ENCODE data around the gene FABP7. TPM values are rescaled to one million over a fixed set of nuclear protein-coding genes. Genes with fewer than 3 reads are reported as not detected.

Gene FABP7
- total and polyA plus RNA-seq, 2 of the 13 experiments (the other 11 are each of a cell fraction or from before 2014, with no cell fraction given), result not detected

- TF ChIP-seq, protein P1, sequence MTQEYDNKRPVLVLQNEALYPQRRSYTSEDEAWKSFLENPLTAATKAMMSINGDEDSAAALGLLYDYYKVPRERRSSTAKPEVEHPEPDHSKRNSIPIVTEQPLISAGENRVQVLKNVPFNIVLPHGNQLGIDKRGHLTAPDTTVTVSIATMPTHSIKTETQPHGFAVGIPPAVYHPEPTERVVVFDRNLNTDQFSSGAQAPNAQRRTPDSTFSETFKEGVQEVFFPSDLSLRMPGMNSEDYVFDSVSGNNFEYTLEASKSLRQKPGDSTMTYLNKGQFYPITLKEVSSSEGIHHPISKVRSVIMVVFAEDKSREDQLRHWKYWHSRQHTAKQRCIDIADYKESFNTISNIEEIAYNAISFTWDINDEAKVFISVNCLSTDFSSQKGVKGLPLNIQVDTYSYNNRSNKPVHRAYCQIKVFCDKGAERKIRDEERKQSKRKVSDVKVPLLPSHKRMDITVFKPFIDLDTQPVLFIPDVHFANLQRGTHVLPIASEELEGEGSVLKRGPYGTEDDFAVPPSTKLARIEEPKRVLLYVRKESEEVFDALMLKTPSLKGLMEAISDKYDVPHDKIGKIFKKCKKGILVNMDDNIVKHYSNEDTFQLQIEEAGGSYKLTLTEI (CRISPR knock-in tag; conservative IDR thresholded peaks at IDR 0.05), result no peak
- no peak for TF ChIP-seq ZNF850 (CRISPR knock-in tag; conservative IDR thresholded peaks at IDR 0.05)
- TF ChIP-seq FOSL1 (CRISPR knock-in tag; IDR thresholded peaks at IDR 0.05; ENCODE audit: borderline replicate concordance), result peak; percentile 14; the same call in 1 of the 2 replicates
- peak; percentile 55 to 72 for TF ChIP-seq POLR2A (IDR thresholded peaks at IDR 0.05; ENCODE audit: insufficient read depth in 1 of 2, low read depth in 2 of 2, low read length in 2 of 2)
- TF ChIP-seq, protein P2, sequence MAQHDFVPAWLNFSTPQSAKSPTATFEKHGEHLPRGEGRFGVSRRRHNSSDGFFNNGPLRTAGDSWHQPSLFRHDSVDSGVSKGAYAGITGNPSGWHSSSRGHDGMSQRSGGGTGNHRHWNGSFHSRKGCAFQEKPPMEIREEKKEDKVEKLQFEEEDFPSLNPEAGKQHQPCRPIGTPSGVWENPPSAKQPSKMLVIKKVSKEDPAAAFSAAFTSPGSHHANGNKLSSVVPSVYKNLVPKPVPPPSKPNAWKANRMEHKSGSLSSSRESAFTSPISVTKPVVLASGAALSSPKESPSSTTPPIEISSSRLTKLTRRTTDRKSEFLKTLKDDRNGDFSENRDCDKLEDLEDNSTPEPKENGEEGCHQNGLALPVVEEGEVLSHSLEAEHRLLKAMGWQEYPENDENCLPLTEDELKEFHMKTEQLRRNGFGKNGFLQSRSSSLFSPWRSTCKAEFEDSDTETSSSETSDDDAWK (CRISPR knock-in tag; IDR thresholded peaks at IDR 0.05), result no peak
- no peak for TF ChIP-seq CC2D1A (CRISPR knock-in tag; IDR thresholded peaks at IDR 0.05)
- peak; percentile 98 for TF ChIP-seq ZNF552 (CRISPR knock-in tag; IDR thresholded peaks at IDR 0.05; ENCODE audit: borderline replicate concordance)
- TF ChIP-seq, protein P3, sequence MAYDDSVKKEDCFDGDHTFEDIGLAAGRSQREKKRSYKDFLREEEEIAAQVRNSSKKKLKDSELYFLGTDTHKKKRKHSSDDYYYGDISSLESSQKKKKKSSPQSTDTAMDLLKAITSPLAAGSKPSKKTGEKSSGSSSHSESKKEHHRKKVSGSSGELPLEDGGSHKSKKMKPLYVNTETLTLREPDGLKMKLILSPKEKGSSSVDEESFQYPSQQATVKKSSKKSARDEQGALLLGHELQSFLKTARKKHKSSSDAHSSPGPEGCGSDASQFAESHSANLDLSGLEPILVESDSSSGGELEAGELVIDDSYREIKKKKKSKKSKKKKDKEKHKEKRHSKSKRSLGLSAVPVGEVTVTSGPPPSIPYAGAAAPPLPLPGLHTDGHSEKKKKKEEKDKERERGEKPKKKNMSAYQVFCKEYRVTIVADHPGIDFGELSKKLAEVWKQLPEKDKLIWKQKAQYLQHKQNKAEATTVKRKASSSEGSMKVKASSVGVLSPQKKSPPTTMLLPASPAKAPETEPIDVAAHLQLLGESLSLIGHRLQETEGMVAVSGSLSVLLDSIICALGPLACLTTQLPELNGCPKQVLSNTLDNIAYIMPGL (CRISPR knock-in tag; IDR thresholded peaks at IDR 0.05; ENCODE audit: borderline replicate concordance in 1 of 2, low read depth in 1 of 2), result peak; percentile 98 to 99
- peak; percentile 99 for TF ChIP-seq HNRNPL (IDR thresholded peaks at IDR 0.05; ENCODE audit: low read depth, low read length)
- TF ChIP-seq NFKB2 (CRISPR knock-in tag; IDR thresholded peaks at IDR 0.05; ENCODE audit: borderline replicate concordance), result peak; percentile 97; the same call in 1 of the 2 replicates
- TF ChIP-seq HDAC1 (CRISPR knock-in tag; IDR thresholded peaks at IDR 0.05), result peak; percentile 96
- TF ChIP-seq NFYC (CRISPR knock-in tag; IDR thresholded peaks at IDR 0.05), result no peak
- no peak for TF ChIP-seq CREB3 (CRISPR knock-in tag; IDR thresholded peaks at IDR 0.05)
- TF ChIP-seq ZSCAN9 (CRISPR knock-in tag; IDR thresholded peaks at IDR 0.05; ENCODE audit: borderline replicate concordance), result peak; percentile 97
- TF ChIP-seq MEF2D (CRISPR knock-in tag; IDR thresholded peaks at IDR 0.05), result peak; percentile 53; the same call in 1 of the 2 replicates
- TF ChIP-seq ZFP90 (CRISPR knock-in tag; IDR thresholded peaks at IDR 0.05; ENCODE audit: borderline replicate concordance), result peak; percentile 89; the same call in 1 of the 2 replicates
- TF ChIP-seq, protein P4, sequence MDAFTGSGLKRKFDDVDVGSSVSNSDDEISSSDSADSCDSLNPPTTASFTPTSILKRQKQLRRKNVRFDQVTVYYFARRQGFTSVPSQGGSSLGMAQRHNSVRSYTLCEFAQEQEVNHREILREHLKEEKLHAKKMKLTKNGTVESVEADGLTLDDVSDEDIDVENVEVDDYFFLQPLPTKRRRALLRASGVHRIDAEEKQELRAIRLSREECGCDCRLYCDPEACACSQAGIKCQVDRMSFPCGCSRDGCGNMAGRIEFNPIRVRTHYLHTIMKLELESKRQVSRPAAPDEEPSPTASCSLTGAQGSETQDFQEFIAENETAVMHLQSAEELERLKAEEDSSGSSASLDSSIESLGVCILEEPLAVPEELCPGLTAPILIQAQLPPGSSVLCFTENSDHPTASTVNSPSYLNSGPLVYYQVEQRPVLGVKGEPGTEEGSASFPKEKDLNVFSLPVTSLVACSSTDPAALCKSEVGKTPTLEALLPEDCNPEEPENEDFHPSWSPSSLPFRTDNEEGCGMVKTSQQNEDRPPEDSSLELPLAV (CRISPR knock-in tag; conservative IDR thresholded peaks at IDR 0.05; ENCODE audit: low read depth), result no peak; the same call in 1 of the 2 replicates
- no peak for TF ChIP-seq HCFC1 (IDR thresholded peaks at IDR 0.05; ENCODE audit: low read depth, low read length)
- TF ChIP-seq, protein P5, sequence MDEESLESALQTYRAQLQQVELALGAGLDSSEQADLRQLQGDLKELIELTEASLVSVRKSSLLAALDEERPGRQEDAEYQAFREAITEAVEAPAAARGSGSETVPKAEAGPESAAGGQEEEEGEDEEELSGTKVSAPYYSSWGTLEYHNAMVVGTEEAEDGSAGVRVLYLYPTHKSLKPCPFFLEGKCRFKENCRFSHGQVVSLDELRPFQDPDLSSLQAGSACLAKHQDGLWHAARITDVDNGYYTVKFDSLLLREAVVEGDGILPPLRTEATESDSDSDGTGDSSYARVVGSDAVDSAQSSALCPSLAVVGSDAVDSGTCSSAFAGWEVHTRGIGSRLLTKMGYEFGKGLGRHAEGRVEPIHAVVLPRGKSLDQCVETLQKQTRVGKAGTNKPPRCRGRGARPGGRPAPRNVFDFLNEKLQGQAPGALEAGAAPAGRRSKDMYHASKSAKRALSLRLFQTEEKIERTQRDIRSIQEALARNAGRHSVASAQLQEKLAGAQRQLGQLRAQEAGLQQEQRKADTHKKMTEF (CRISPR knock-in tag; IDR thresholded peaks at IDR 0.05), result peak; percentile 99
Observed at GRCh38 chr6:122789182-122790027, 9.9 kb downstream of the FABP7 start, which contains the start of gene SMPDL3A (continued).
